ENCODE results near the gene MGA. TPM values are rescaled to one million over a fixed set of nuclear protein-coding genes. Genes with fewer than 3 reads are reported as not detected.

The MGA gene
- total RNA-seq, 3 donors from 2014 or later: 27.9 to 37.3 (median 31.6) TPM

GRCh38 chr15:41805711-41806110, 145.5 kb downstream of the MGA start:
- peaks cover 8% of the 10 kb centered on the region for H3K36me3 Mint-ChIP-seq (ENCODE audit: insufficient read depth)
- peaks cover 5% of the 10 kb centered on the region for H3K4me1 Mint-ChIP-seq (ENCODE audit: low read depth)
- DNase-seq (no peak), ATAC-seq (no peak)
- no peaks in the 10 kb centered on the region for H3K9me3 Mint-ChIP-seq
- H3K4me3 Mint-ChIP-seq: no peak overlapping the region
- H3K27me3 Mint-ChIP-seq (ENCODE audit: low read depth): no peaks in the 10 kb centered on the region

- no peaks in the 10 kb centered on the region for H3K27me3 Mint-ChIP-seq (ENCODE audit: low read depth)
- peaks cover 2% of the 10 kb centered on the region for H3K36me3 Mint-ChIP-seq (ENCODE audit: insufficient read depth)
- H3K4me3 Mint-ChIP-seq: no peak overlapping the region
- peaks cover 9% of the 10 kb centered on the region for H3K4me1 Mint-ChIP-seq (ENCODE audit: low read depth)
- no peaks in the 10 kb centered on the region for H3K9me3 Mint-ChIP-seq
- no peak for ATAC-seq
- DNase-seq: no peak
These were observed 146.3 kb downstream of the MGA start for GRCh38 chr15:41806291-41807181.

GRCh38 chr15:41809121-41809520, 148.9 kb downstream of the MGA start:
- no peak overlapping the region for H3K4me3 Mint-ChIP-seq
- no peaks in the 10 kb centered on the region for H3K9me3 Mint-ChIP-seq
- no peak for DNase-seq
- no peak for ATAC-seq
- peaks cover 11% of the 10 kb centered on the region for H3K4me1 Mint-ChIP-seq (ENCODE audit: low read depth)
- no peaks in the 10 kb centered on the region for H3K27me3 Mint-ChIP-seq (ENCODE audit: low read depth)
- H3K36me3 Mint-ChIP-seq (ENCODE audit: insufficient read depth): peaks cover 4% of the 10 kb centered on the region

GRCh38 chr15:41809526-41810220, 149.5 kb downstream of the MGA start:
- Mint-ChIP-seq H3K36me3 (ENCODE audit: insufficient read depth) (peaks cover 2% of the 10 kb centered on the region), H3K4me3 (no peak overlapping the region), H3K27me3 (ENCODE audit: low read depth) (no peaks in the 10 kb centered on the region), H3K4me1 (ENCODE audit: low read depth) (peaks cover 9% of the 10 kb centered on the region), H3K9me3 (no peaks in the 10 kb centered on the region)
- DNase-seq: no peak
- ATAC-seq: no peak

- ATAC-seq (peak; percentile 11 to 26), DNase-seq (no peak)
- H3K27me3 Mint-ChIP-seq (ENCODE audit: low read depth): no peaks in the 10 kb centered on the region
- no peak overlapping the region for H3K4me3 Mint-ChIP-seq
- H3K9me3 Mint-ChIP-seq: no peaks in the 10 kb centered on the region
- H3K36me3 Mint-ChIP-seq (ENCODE audit: insufficient read depth): peaks cover 5% of the 10 kb centered on the region
- H3K4me1 Mint-ChIP-seq (ENCODE audit: low read depth): peaks cover 5% of the 10 kb centered on the region
These were observed 150.6 kb downstream of the MGA start for GRCh38 chr15:41810651-41811431.

GRCh38 chr15:41811432-41812195, 151.4 kb downstream of the MGA start:
- Mint-ChIP-seq H3K36me3 (ENCODE audit: insufficient read depth) (peaks cover 12% of the 10 kb centered on the region), H3K4me3 (no peak overlapping the region), H3K9me3 (no peaks in the 10 kb centered on the region), H3K4me1 (ENCODE audit: low read depth) (peaks cover 5% of the 10 kb centered on the region), H3K27me3 (ENCODE audit: low read depth) (no peaks in the 10 kb centered on the region)
- ATAC-seq: peak; percentile 90 to 95
- peak; percentile 75 for DNase-seq

- DNase-seq (no peak), ATAC-seq (no peak)
- no peak overlapping the region for H3K4me3 Mint-ChIP-seq
- H3K36me3 Mint-ChIP-seq (ENCODE audit: insufficient read depth): peaks cover 16% of the 10 kb centered on the region
- no peaks in the 10 kb centered on the region for H3K27me3 Mint-ChIP-seq (ENCODE audit: low read depth)
- peaks cover 5% of the 10 kb centered on the region for H3K4me1 Mint-ChIP-seq (ENCODE audit: low read depth)
- no peaks in the 10 kb centered on the region for H3K9me3 Mint-ChIP-seq
These were observed 152.7 kb downstream of the MGA start for GRCh38 chr15:41812820-41813375.

- ATAC-seq: no peak
- Mint-ChIP-seq H3K9me3 (no peaks in the 10 kb centered on the region), H3K36me3 (ENCODE audit: insufficient read depth) (peaks cover 17% of the 10 kb centered on the region), H3K27me3 (ENCODE audit: low read depth) (no peaks in the 10 kb centered on the region), H3K4me3 (no peak overlapping the region), H3K4me1 (ENCODE audit: low read depth) (peaks cover 5% of the 10 kb centered on the region)
- no peak for DNase-seq
These were observed 153.2 kb downstream of the MGA start for GRCh38 chr15:41813426-41813825.

- H3K4me3 Mint-ChIP-seq: no peak overlapping the region
- no peaks in the 10 kb centered on the region for H3K27me3 Mint-ChIP-seq (ENCODE audit: low read depth)
- DNase-seq (no peak), ATAC-seq (no peak)
- H3K36me3 Mint-ChIP-seq (ENCODE audit: insufficient read depth): peaks cover 17% of the 10 kb centered on the region
- H3K4me1 Mint-ChIP-seq (ENCODE audit: low read depth): peaks cover 5% of the 10 kb centered on the region
- H3K9me3 Mint-ChIP-seq: no peaks in the 10 kb centered on the region
These were observed 154.3 kb downstream of the MGA start for GRCh38 chr15:41814534-41814933.

- Mint-ChIP-seq H3K27me3 (ENCODE audit: low read depth) (no peaks in the 10 kb centered on the region), H3K9me3 (no peaks in the 10 kb centered on the region), H3K4me3 (no peak overlapping the region), H3K4me1 (ENCODE audit: low read depth) (no peaks in the 10 kb centered on the region), H3K36me3 (ENCODE audit: insufficient read depth) (peaks cover 27% of the 10 kb centered on the region)
- ATAC-seq (no peak), DNase-seq (no peak)
These were observed 156.6 kb downstream of the MGA start for GRCh38 chr15:41816788-41817187.

GRCh38 chr15:41817327-41817726, 157.1 kb downstream of the MGA start:
- Mint-ChIP-seq H3K9me3 (no peaks in the 10 kb centered on the region), H3K4me3 (no peak overlapping the region), H3K4me1 (ENCODE audit: low read depth) (no peaks in the 10 kb centered on the region), H3K27me3 (ENCODE audit: low read depth) (no peaks in the 10 kb centered on the region), H3K36me3 (ENCODE audit: insufficient read depth) (peaks cover 27% of the 10 kb centered on the region)
- DNase-seq (no peak), ATAC-seq (no peak)

GRCh38 chr15:41817781-41818180, 157.6 kb downstream of the MGA start:
- no peaks in the 10 kb centered on the region for H3K9me3 Mint-ChIP-seq
- no peak for DNase-seq
- ATAC-seq: no peak
- no peak overlapping the region for H3K4me3 Mint-ChIP-seq
- peaks cover 27% of the 10 kb centered on the region for H3K36me3 Mint-ChIP-seq (ENCODE audit: insufficient read depth)
- H3K27me3 Mint-ChIP-seq (ENCODE audit: low read depth): no peaks in the 10 kb centered on the region
- no peaks in the 10 kb centered on the region for H3K4me1 Mint-ChIP-seq (ENCODE audit: low read depth)

GRCh38 chr15:41819455-41820050, 159.3 kb downstream of the MGA start:
- Mint-ChIP-seq H3K9me3 (no peaks in the 10 kb centered on the region), H3K4me1 (ENCODE audit: low read depth) (no peaks in the 10 kb centered on the region), H3K27me3 (ENCODE audit: low read depth) (no peaks in the 10 kb centered on the region), H3K36me3 (ENCODE audit: insufficient read depth) (peaks cover 26% of the 10 kb centered on the region), H3K4me3 (no peak overlapping the region)
- DNase-seq (no peak), ATAC-seq (no peak)
